ENCODE measurements around the gene NUDT19. TPM values are rescaled to one million over a fixed set of nuclear protein-coding genes. Genes with fewer than 3 reads are reported as not detected.

Gene NUDT19
- total RNA-seq, 1 donor from 2014 or later = 13.2 TPM

GRCh38 chr19:32674931-32675719, 16.5 kb upstream of the NUDT19 start, which contains the start of gene ANKRD27:
Gene ANKRD27 (minus strand): TSS chr19:32675180. CDS start chr19:32659015, 16,165 bp downstream.
- peak within 1 kb of the TSS; percentile 88 for H3K27ac Mint-ChIP-seq
- H3K4me3 Mint-ChIP-seq (ENCODE audit: low read depth) = peak within 1 kb of the TSS; percentile 96
- H3K9me3 Mint-ChIP-seq (ENCODE audit: low read depth) = no peaks in the 10 kb centered on the region
- TF ChIP-seq CTCF (IDR thresholded peaks at IDR 0.05; ENCODE audit: unreplicated experiment) = no peak
- peaks cover 16% of the 10 kb centered on the region for H3K4me1 Mint-ChIP-seq (ENCODE audit: low read depth)
- peak; percentile 98 for DNase-seq (ENCODE audit: low spot score, unreplicated experiment)
- peaks cover 43% of the 10 kb centered on the region for H3K27me3 Mint-ChIP-seq
- peaks cover 1% of the 10 kb centered on the region for H3K36me3 Mint-ChIP-seq (ENCODE audit: insufficient read depth)

- Mint-ChIP-seq H3K27me3 (peaks cover 44% of the 10 kb centered on the region), H3K36me3 (ENCODE audit: insufficient read depth) (peaks cover 1% of the 10 kb centered on the region), H3K9me3 (ENCODE audit: low read depth) (no peaks in the 10 kb centered on the region), H3K4me1 (ENCODE audit: low read depth) (peaks cover 14% of the 10 kb centered on the region), H3K27ac (no peak within 1 kb of the TSS), H3K4me3 (ENCODE audit: low read depth) (peak within 1 kb of the TSS; percentile 77)
- no peak for TF ChIP-seq CTCF (IDR thresholded peaks at IDR 0.05; ENCODE audit: unreplicated experiment)
- DNase-seq (ENCODE audit: low spot score, unreplicated experiment) = peak; percentile 26
These were observed 15.9 kb upstream of the NUDT19 start, which contains the start of gene RGS9BP for GRCh38 chr19:32675720-32676185. Gene RGS9BP (plus strand): TSS chr19:32675848. CDS start chr19:32676264, 416 bp downstream.

DNA sequence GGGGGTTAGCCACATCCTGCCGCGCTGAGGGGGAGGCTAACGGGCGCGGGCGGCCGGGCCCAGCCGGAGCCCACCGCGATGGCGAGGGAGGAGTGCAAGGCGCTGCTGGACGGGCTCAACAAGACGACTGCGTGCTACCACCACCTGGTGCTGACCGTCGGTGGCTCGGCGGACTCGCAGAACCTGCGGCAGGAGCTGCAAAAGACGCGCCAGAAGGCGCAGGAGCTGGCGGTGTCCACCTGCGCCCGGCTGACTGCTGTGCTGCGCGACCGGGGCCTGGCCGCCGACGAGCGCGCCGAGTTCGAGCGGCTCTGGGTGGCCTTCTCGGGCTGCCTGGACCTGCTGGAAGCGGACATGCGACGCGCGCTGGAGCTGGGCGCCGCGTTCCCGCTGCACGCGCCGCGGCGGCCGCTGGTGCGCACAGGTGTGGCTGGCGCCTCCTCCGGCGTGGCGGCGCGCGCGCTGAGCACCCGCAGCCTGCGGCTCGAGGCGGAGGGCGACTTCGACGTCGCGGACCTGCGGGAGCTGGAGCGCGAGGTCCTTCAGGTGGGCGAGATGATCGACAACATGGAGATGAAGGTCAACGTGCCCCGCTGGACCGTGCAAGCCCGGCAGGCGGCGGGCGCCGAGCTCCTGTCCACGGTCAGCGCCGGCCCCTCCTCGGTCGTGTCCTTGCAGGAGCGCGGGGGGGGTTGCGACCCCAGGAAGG, 15.3 kb upstream of the NUDT19 start:
- no peak overlapping the region for H3K27ac Mint-ChIP-seq

DNA sequence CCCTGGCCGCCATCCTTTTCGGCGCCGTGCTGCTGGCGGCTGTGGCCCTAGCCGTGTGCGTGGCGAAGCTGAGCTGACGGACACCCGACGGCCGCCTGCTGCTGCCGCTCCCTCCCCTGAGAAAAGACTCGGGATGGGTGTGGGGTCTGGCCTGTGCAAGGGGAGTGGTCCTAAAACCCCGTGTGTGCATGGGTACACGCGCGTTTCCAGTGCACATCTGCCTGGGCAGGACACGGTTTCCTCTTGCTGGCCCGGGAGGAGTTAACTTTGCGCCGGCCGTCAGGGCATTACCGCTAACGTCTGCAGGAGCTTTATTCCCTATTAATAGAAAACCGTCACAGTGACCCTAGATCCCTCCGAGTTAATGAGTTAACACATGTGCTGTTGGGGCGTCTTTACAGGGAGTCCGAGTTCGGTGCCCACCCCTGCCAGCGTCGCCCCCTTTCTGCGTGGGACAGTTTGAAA, 14.7 kb upstream of the NUDT19 start:
- Mint-ChIP-seq H3K36me3 (ENCODE audit: insufficient read depth) (no peaks in the 10 kb centered on the region), H3K27ac (no peak overlapping the region), H3K9me3 (ENCODE audit: low read depth) (no peaks in the 10 kb centered on the region), H3K27me3 (peaks cover 46% of the 10 kb centered on the region), H3K4me1 (ENCODE audit: low read depth) (peaks cover 14% of the 10 kb centered on the region), H3K4me3 (ENCODE audit: low read depth) (no peak overlapping the region)
- no peak for TF ChIP-seq CTCF (IDR thresholded peaks at IDR 0.05; ENCODE audit: unreplicated experiment)
- no peak for DNase-seq (ENCODE audit: low spot score, unreplicated experiment)

More for the DNA sequence above, 15.3 kb upstream of the NUDT19 start:
- DNase-seq (ENCODE audit: low spot score, unreplicated experiment) = peak; percentile 28
- peaks cover 1% of the 10 kb centered on the region for H3K36me3 Mint-ChIP-seq (ENCODE audit: insufficient read depth)
- peaks cover 49% of the 10 kb centered on the region for H3K27me3 Mint-ChIP-seq
- H3K4me3 Mint-ChIP-seq (ENCODE audit: low read depth) = no peak overlapping the region
- peaks cover 14% of the 10 kb centered on the region for H3K4me1 Mint-ChIP-seq (ENCODE audit: low read depth)
- TF ChIP-seq CTCF (IDR thresholded peaks at IDR 0.05; ENCODE audit: unreplicated experiment) = peak; percentile 30
- H3K9me3 Mint-ChIP-seq (ENCODE audit: low read depth) = no peaks in the 10 kb centered on the region

- DNase-seq (ENCODE audit: low spot score, unreplicated experiment) = no peak
- TF ChIP-seq CTCF (IDR thresholded peaks at IDR 0.05; ENCODE audit: unreplicated experiment) = no peak
- peaks cover 44% of the 10 kb centered on the region for H3K27me3 Mint-ChIP-seq
- peaks cover 14% of the 10 kb centered on the region for H3K4me1 Mint-ChIP-seq (ENCODE audit: low read depth)
- no peak overlapping the region for H3K27ac Mint-ChIP-seq
- H3K4me3 Mint-ChIP-seq (ENCODE audit: low read depth) = peak overlapping the region; percentile 37
- no peaks in the 10 kb centered on the region for H3K36me3 Mint-ChIP-seq (ENCODE audit: insufficient read depth)
- no peaks in the 10 kb centered on the region for H3K9me3 Mint-ChIP-seq (ENCODE audit: low read depth)
These were observed 14.0 kb upstream of the NUDT19 start for GRCh38 chr19:32677657-32678056.
